KMS-11 (cell line): Measurements from ENCODE around the gene DNAH6.

ENCODE experiments used
- H2AFZ ChIP-seq: fragments of 200-600 bp; sonication (generic); 2 replicates; pipeline ENCODE4 v1.6.1; 2016; ENCODE audit warnings: antibody characterized with exemption, mixed run types, low read depth
- H3K27ac ChIP-seq: fragments of 200-600 bp; sonication (generic); 2 replicates; pipeline ENCODE4 v1.6.1; 2016; ENCODE audit warnings: mild to moderate bottlenecking, mixed run types
- H3K27me3 ChIP-seq: fragments of 200-600 bp; sonication (generic); 2 replicates; pipeline ENCODE4 v1.6.1; 2017; ENCODE audit warnings: mild to moderate bottlenecking, low read depth, mixed run types, moderate library complexity; ENCODE audit not compliant: insufficient read depth
- H3K36me3 ChIP-seq: fragments of 200-600 bp; sonication (generic); 2 replicates; pipeline ENCODE4 v1.6.1; 2017; ENCODE audit warnings: mild to moderate bottlenecking, mixed run types; ENCODE audit not compliant: insufficient read depth
- H3K4me1 ChIP-seq: fragments of 200-600 bp; sonication (generic); 2 replicates; pipeline ENCODE4 v1.6.1; 2016; ENCODE audit warnings: mild to moderate bottlenecking, low read depth, mixed run types; ENCODE audit not compliant: poor library complexity, severe bottlenecking
- H3K4me2 ChIP-seq: fragments of 200-600 bp; sonication (generic); 2 replicates; pipeline ENCODE4 v1.7.0; 2016; ENCODE audit warnings: mild to moderate bottlenecking, mixed run types
- H3K4me3 ChIP-seq: fragments of 200-600 bp; sonication (generic); IDR thresholded peaks from 2 replicates; pipeline ENCODE4 v1.6.1; 2017; ENCODE audit warnings: low read depth, low read length, mixed read lengths; ENCODE audit not compliant: insufficient read depth
- H3K79me2 ChIP-seq: fragments of 200-600 bp; sonication (generic); 2 replicates; pipeline ENCODE4 v1.6.1; 2016; ENCODE audit warnings: low read depth, mixed run types; ENCODE audit not compliant: insufficient read depth
- H3K9ac ChIP-seq: fragments of 200-600 bp; sonication (generic); 2 replicates; pipeline ENCODE4 v1.6.1; 2016; ENCODE audit warnings: mild to moderate bottlenecking, mixed run types
- H4K20me1 ChIP-seq: fragments of 200-600 bp; sonication (generic); 2 replicates; pipeline ENCODE4 v1.6.1; 2016; ENCODE audit warnings: mild to moderate bottlenecking, mixed run types; ENCODE audit not compliant: insufficient read depth
- CTCF ChIP-seq: fragments of 200-600 bp; sonication (generic); conservative IDR thresholded peaks from 2 replicates; pipeline ENCODE4 v1.6.1; 2017; ENCODE audit warnings: low read depth, mild to moderate bottlenecking, antibody characterized with exemption, low read length, moderate library complexity, mixed read lengths

Gene DNAH6

GRCh38 chr2:84821806-84822205 is 305.5 kb downstream of the DNAH6 start:
- no peak overlapping the region for H3K4me3 ChIP-seq
- peaks cover 17% of the 10 kb centered on the region for H3K4me1 ChIP-seq
- H2AFZ ChIP-seq: no peak overlapping the region
- H3K36me3 ChIP-seq: no peaks in the 10 kb centered on the region
- no peaks in the 10 kb centered on the region for H3K27me3 ChIP-seq
- no peak for TF ChIP-seq CTCF
- no peak overlapping the region for H3K27ac ChIP-seq
- H3K4me2 ChIP-seq: no peak overlapping the region
- no peaks in the 10 kb centered on the region for H4K20me1 ChIP-seq
- no peaks in the 10 kb centered on the region for H3K79me2 ChIP-seq
- no peak overlapping the region for H3K9ac ChIP-seq

- no peak overlapping the region for H3K9ac ChIP-seq
- no peak overlapping the region for H3K4me2 ChIP-seq
- no peaks in the 10 kb centered on the region for H3K36me3 ChIP-seq
- H3K79me2 ChIP-seq: no peaks in the 10 kb centered on the region
- H3K4me3 ChIP-seq: no peak overlapping the region
- peaks cover 3% of the 10 kb centered on the region for H3K4me1 ChIP-seq
- H2AFZ ChIP-seq: no peak overlapping the region
- no peaks in the 10 kb centered on the region for H3K27me3 ChIP-seq
- TF ChIP-seq CTCF: no peak
- H4K20me1 ChIP-seq: no peaks in the 10 kb centered on the region
- H3K27ac ChIP-seq: no peak overlapping the region
Measured at GRCh38 chr2:84823229-84823628, 306.9 kb downstream of the DNAH6 start.

GRCh38 chr2:84823788-84824187 is 307.5 kb downstream of the DNAH6 start:
- no peak overlapping the region for H3K9ac ChIP-seq
- no peak overlapping the region for H3K4me3 ChIP-seq
- H3K36me3 ChIP-seq: no peaks in the 10 kb centered on the region
- H2AFZ ChIP-seq: no peak overlapping the region
- no peaks in the 10 kb centered on the region for H3K4me1 ChIP-seq
- no peaks in the 10 kb centered on the region for H3K27me3 ChIP-seq
- no peak overlapping the region for H3K27ac ChIP-seq
- no peaks in the 10 kb centered on the region for H4K20me1 ChIP-seq
- H3K4me2 ChIP-seq: no peak overlapping the region
- TF ChIP-seq CTCF: no peak
- H3K79me2 ChIP-seq: no peaks in the 10 kb centered on the region

GRCh38 chr2:84827978-84828575 is 311.8 kb downstream of the DNAH6 start:
- Histone ChIP-seq H4K20me1 (no peaks in the 10 kb centered on the region), H2AFZ (no peak overlapping the region), H3K27me3 (no peaks in the 10 kb centered on the region), H3K4me3 (no peak overlapping the region), H3K79me2 (no peaks in the 10 kb centered on the region), H3K9ac (no peak overlapping the region), H3K36me3 (no peaks in the 10 kb centered on the region), H3K4me1 (no peaks in the 10 kb centered on the region), H3K27ac (no peak overlapping the region), H3K4me2 (no peak overlapping the region)
- TF ChIP-seq CTCF: no peak

- Histone ChIP-seq H3K4me1 (no peaks in the 10 kb centered on the region), H3K79me2 (no peaks in the 10 kb centered on the region), H3K36me3 (no peaks in the 10 kb centered on the region), H4K20me1 (no peaks in the 10 kb centered on the region), H3K4me3 (no peak overlapping the region), H3K27ac (no peak overlapping the region), H3K9ac (no peak overlapping the region), H3K27me3 (no peaks in the 10 kb centered on the region), H3K4me2 (no peak overlapping the region), H2AFZ (no peak overlapping the region)
- TF ChIP-seq CTCF: no peak
Measured at GRCh38 chr2:84829693-84830092, 313.4 kb downstream of the DNAH6 start.
